HepG2 (cell line): ENCODE data around the gene EMP2. TPM values are rescaled to one million over a fixed set of nuclear protein-coding genes. Genes with fewer than 3 reads are reported as not detected.
A peak's percentile ranks its signal among the peaks of the same experiment; 100 is the strongest.

Experiments
- ARID5B ChIP-seq: IDR thresholded peaks from 2 replicates; pipeline ENCODE4 v1.4.0; 2020; ENCODE audit warnings: mild to moderate bottlenecking, missing genetic modification reagents
- DRAP1 ChIP-seq: IDR thresholded peaks from 2 replicates; pipeline ENCODE4 v1.6.1; 2016; ENCODE audit warnings: missing genetic modification reagents, missing compliant biosample characterization
- HMGA1 ChIP-seq: sonication (generic); formaldehyde crosslinking; conservative IDR thresholded peaks from 2 replicates; pipeline ENCODE4 v1.4.0; 2020; ENCODE audit warnings: missing genetic modification reagents
- HMGXB4 ChIP-seq, 2 experiments: sonication (generic) in 1 of 2; formaldehyde crosslinking in 1 of 2; IDR thresholded peaks; 2 replicates each; pipeline versions ENCODE4 v1.4.0 to v1.6.1; 2018 to 2020; ENCODE audit warnings: missing genetic modification reagents in 2 of 2, borderline replicate concordance in 1 of 2, low read depth in 1 of 2, mild to moderate bottlenecking in 1 of 2, missing biosample characterization in 1 of 2
- ISX ChIP-seq: sonication (generic); formaldehyde crosslinking; conservative IDR thresholded peaks from 2 replicates; pipeline ENCODE4 v1.5.0; 2020; ENCODE audit warnings: missing genetic modification reagents
- NFE2L2 ChIP-seq: fragments of 150-350 bp; IDR thresholded peaks from 2 replicates; pipeline ENCODE4 v1.6.1; 2014; ENCODE audit warnings: low read length
- REPIN1 ChIP-seq: sonication (generic); formaldehyde crosslinking; IDR thresholded peaks from 2 replicates; pipeline ENCODE4 v1.8.0; 2022; ENCODE audit warnings: missing genetic modification reagents, low read depth, mild to moderate bottlenecking, borderline replicate concordance
- SOX6 ChIP-seq, 2 experiments: fragments of 450-650 bp in 1 of 2; sonication (generic) in 1 of 2; formaldehyde crosslinking in 1 of 2; IDR thresholded peaks; 2 replicates each; pipeline versions ENCODE4 v1.4.0 to v1.6.1; 2017 to 2020; ENCODE audit warnings: antibody characterized with exemption in 1 of 2, mild to moderate bottlenecking in 1 of 2, missing genetic modification reagents in 1 of 2
- YY1 ChIP-seq: IDR thresholded peaks from 2 replicates; pipeline ENCODE4 v1.6.1; 2011; ENCODE audit warnings: low read length, low read depth, moderate library complexity, mild to moderate bottlenecking; ENCODE audit not compliant: insufficient read depth, insufficient replicate concordance
- ZFP90 ChIP-seq: sonication (generic); formaldehyde crosslinking; IDR thresholded peaks from 2 replicates; pipeline ENCODE4 v1.8.0; 2022; ENCODE audit warnings: missing genetic modification reagents, mild to moderate bottlenecking, inconsistent platforms, borderline replicate concordance
- ZNF143 ChIP-seq: sonication (generic); formaldehyde crosslinking; IDR thresholded peaks from 2 replicates; pipeline ENCODE4 v1.4.0; 2020; ENCODE audit warnings: missing genetic modification reagents
- ZNF30 ChIP-seq: sonication (generic); formaldehyde crosslinking; IDR thresholded peaks from 2 replicates; pipeline ENCODE4 v1.5.0; 2020; ENCODE audit warnings: mild to moderate bottlenecking, missing genetic modification reagents
- ZNF644 ChIP-seq: IDR thresholded peaks from 2 replicates; pipeline ENCODE4 v1.6.1; 2016; ENCODE audit warnings: low read depth
- ZSCAN22 ChIP-seq: sonication (generic); formaldehyde crosslinking; IDR thresholded peaks from 2 replicates; pipeline ENCODE4 v1.4.0; 2020; ENCODE audit warnings: mild to moderate bottlenecking, missing genetic modification reagents
- polyA plus RNA-seq, 8 experiments: library from polyadenylated mRNA; depleted of rRNA in 3 of 8; stranded (reverse) in 7 of 8; unstranded in 1 of 8; fragments of >200 nt; fragmentation: Illumina TruSeq in 4 of 8; extraction: Trizol in 4 of 8; gene quantifications; 2 replicates each; pipeline versions ENCODE4 v1.2.1 to v1.2.3, GENCODE V29; 2011 to 2016; ENCODE audit warnings: low read depth in 4 of 8, missing spikeins in 1 of 8, mixed read lengths in 1 of 8; ENCODE audit not compliant: insufficient read depth in 1 of 8
- total RNA-seq, 5 experiments: library from RNA; depleted of rRNA; stranded (reverse); fragments of >200 nt; fragmentation: Illumina TruSeq; extraction: Trizol; gene quantifications; 2 replicates each; pipeline ENCODE4 v1.2.3, GENCODE V29; 2016; ENCODE audit warnings: low read depth in 1 of 5
- TF ChIP-seq, protein P1 (sequence below): conservative IDR thresholded peaks from 2 replicates; pipeline ENCODE4 v1.6.1; 2018; ENCODE audit warnings: missing genetic modification reagents
- TF ChIP-seq, protein P2 (sequence below): sonication (generic); formaldehyde crosslinking; IDR thresholded peaks from 2 replicates; pipeline ENCODE4 v1.9.0; 2021; ENCODE audit warnings: missing genetic modification reagents, borderline replicate concordance

The EMP2 gene
- total and polyA plus RNA-seq, 2 of the 13 experiments (the other 11 are each of a cell fraction or from before 2014, with no cell fraction given), result 24.6 to 91.2 TPM

- TF ChIP-seq, protein P1, sequence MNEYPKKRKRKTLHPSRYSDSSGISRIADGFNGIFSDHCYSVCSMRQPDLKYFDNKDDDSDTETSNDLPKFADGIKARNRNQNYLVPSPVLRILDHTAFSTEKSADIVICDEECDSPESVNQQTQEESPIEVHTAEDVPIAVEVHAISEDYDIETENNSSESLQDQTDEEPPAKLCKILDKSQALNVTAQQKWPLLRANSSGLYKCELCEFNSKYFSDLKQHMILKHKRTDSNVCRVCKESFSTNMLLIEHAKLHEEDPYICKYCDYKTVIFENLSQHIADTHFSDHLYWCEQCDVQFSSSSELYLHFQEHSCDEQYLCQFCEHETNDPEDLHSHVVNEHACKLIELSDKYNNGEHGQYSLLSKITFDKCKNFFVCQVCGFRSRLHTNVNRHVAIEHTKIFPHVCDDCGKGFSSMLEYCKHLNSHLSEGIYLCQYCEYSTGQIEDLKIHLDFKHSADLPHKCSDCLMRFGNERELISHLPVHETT, result no peak
- TF ChIP-seq HMGA1 (CRISPR knock-in tag) (no peak), REPIN1 (CRISPR knock-in tag) (no peak), ZFP90 (CRISPR knock-in tag) (no peak), ISX (CRISPR knock-in tag) (no peak), SOX6 (IDR thresholded peaks at IDR 0.05) (no peak), SOX6 (CRISPR knock-in tag; IDR thresholded peaks at IDR 0.05) (peak; percentile 31; the same call in 1 of the 2 replicates), DRAP1 (CRISPR knock-in tag) (no peak), ZNF644 (CRISPR knock-in tag) (no peak; the same call in 1 of the 2 replicates), ZNF143 (CRISPR knock-in tag) (no peak), HMGXB4 (CRISPR knock-in tag; IDR thresholded peaks at IDR 0.05; ENCODE audit: borderline replicate concordance in 1 of 2, low read depth in 1 of 2) (peak; percentile 65 to 79; a peak in 2 of 4 replicates), ZSCAN22 (no peak), ZNF30 (CRISPR knock-in tag) (no peak), NFE2L2 (no peak), YY1 (no peak), ARID5B (peak; percentile 26; the same call in 1 of the 2 replicates)
- TF ChIP-seq, protein P2, sequence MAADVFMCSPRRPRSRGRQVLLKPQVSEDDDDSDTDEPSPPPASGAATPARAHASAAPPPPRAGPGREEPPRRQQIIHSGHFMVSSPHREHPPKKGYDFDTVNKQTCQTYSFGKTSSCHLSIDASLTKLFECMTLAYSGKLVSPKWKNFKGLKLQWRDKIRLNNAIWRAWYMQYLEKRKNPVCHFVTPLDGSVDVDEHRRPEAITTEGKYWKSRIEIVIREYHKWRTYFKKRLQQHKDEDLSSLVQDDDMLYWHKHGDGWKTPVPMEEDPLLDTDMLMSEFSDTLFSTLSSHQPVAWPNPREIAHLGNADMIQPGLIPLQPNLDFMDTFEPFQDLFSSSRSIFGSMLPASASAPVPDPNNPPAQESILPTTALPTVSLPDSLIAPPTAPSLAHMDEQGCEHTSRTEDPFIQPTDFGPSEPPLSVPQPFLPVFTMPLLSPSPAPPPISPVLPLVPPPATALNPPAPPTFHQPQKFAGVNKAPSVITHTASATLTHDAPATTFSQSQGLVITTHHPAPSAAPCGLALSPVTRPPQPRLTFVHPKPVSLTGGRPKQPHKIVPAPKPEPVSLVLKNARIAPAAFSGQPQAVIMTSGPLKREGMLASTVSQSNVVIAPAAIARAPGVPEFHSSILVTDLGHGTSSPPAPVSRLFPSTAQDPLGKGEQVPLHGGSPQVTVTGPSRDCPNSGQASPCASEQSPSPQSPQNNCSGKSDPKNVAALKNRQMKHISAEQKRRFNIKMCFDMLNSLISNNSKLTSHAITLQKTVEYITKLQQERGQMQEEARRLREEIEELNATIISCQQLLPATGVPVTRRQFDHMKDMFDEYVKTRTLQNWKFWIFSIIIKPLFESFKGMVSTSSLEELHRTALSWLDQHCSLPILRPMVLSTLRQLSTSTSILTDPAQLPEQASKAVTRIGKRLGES (CRISPR knock-in tag), result no peak
Observed at GRCh38 chr16:10521681-10522274, 58.6 kb downstream of the EMP2 start (continued).
